Neural progenitor cell (in vitro differentiated cells): ENCODE measurements around the gene ANKRD2.

ENCODE experiments used
- CTCF ChIP-seq: fragments of 200-600 bp; sonication (generic); IDR thresholded peaks from 2 replicates; pipeline ENCODE4 v1.5.1; 2017; ENCODE audit warnings: antibody characterized with exemption, mild to moderate bottlenecking
- EZH2 ChIP-seq: fragments of 200-600 bp; sonication (generic); IDR thresholded peaks from 2 replicates; pipeline ENCODE4 v1.6.1; 2017; ENCODE audit warnings: antibody characterized with exemption, mild to moderate bottlenecking, moderate library complexity
- EZH2phosphoT487 ChIP-seq: fragments of 200-600 bp; sonication (generic); IDR thresholded peaks from 2 replicates; pipeline ENCODE4 v1.6.1; 2017; ENCODE audit warnings: antibody characterized with exemption

- TF ChIP-seq EZH2phosphoT487 = no peak
- no peak for TF ChIP-seq CTCF
- TF ChIP-seq EZH2 = no peak
These were observed 41.1 kb upstream of the ANKRD2 start for GRCh38 chr10:97531401-97531986.
